Measurements from ENCODE around the gene CTLA4.

The CTLA4 gene

GRCh38 chr2:203867561-203868200, at the start of gene CTLA4:
CTLA4 (plus strand) TSS chr2:203867771; CDS start chr2:203867943, 172 bp downstream.
- H3K36me3 ChIP-seq (ENCODE audit: control insufficient read depth, insufficient read depth, low read length): no peaks in the 10 kb centered on the region
- H3K9me3 ChIP-seq (ENCODE audit: control insufficient read depth, insufficient read depth, low read length): no peaks in the 10 kb centered on the region
- H3K27me3 ChIP-seq (ENCODE audit: control insufficient read depth, insufficient read depth, low read length): no peaks in the 10 kb centered on the region
- H3K9ac ChIP-seq (ENCODE audit: low read depth, low read length): no peak within 1 kb of the TSS
- no peaks in the 10 kb centered on the region for H3K4me1 ChIP-seq (ENCODE audit: control insufficient read depth, insufficient read depth, low read length)
- no peak within 1 kb of the TSS for H3K4me3 ChIP-seq (ENCODE audit: low read depth, low read length)

DNA sequence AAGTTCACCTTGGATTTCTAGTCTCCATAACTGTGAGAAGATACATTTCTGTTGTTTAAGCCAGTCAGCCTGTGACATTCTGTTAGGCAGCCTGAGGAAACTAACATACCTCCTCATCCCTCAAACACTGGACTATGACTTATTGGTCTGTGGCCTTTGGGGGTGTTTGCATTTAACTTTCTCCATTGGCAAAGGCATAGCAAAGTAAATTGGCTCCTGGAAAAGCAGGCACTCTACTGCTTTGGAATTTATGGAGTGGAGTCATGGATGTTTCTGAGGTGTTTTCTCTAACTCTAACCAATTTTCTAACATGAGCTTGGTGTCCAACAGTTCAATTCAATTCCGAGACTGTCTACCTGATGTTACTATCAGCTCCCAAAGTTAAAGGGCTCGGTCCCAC, 48.9 kb upstream of the CTLA4 start:
- no peaks in the 10 kb centered on the region for H3K27me3 ChIP-seq (ENCODE audit: control insufficient read depth, insufficient read depth, low read length)
- H3K4me3 ChIP-seq (ENCODE audit: low read depth, low read length): no peak overlapping the region
- no peaks in the 10 kb centered on the region for H3K9me3 ChIP-seq (ENCODE audit: control insufficient read depth, insufficient read depth, low read length)
- no peak overlapping the region for H3K9ac ChIP-seq (ENCODE audit: low read depth, low read length)
- no peaks in the 10 kb centered on the region for H3K36me3 ChIP-seq (ENCODE audit: control insufficient read depth, insufficient read depth, low read length)
- H3K4me1 ChIP-seq (ENCODE audit: control insufficient read depth, insufficient read depth, low read length): no peaks in the 10 kb centered on the region

DNA sequence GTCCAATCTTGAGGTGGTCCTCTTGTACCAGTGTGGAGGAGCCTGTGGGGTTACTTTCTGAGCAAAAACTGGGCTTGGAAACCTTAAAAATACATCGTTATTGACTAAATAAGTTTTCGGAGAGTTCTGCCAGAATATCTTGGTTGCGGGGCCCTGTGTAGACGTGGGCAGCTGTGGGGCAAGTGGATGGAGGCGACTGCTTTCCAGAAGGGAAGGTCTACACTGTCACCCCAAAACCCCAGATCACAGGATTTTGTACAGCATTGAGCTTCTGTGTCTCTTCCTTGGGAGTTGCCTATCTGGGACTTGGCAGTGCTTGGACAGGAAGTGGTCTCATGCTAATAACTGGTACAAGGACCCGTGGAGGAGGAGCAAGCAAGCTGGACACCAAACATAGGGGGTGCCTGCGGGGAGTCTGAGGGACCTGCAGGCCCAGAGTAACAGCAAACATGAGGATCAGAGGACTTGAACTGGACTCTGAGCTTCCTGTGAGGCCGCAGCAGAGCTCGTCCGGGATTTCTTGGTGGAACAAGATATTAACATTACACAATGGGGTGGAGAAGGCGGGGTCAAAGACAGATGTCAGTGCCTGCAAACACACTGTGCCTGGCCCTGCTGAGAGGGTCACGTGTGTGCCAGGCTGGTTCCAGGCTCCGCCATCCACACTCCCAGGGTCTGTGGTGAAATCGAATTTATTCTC, 48.0 kb upstream of the CTLA4 start:
- H3K9ac ChIP-seq (ENCODE audit: low read depth, low read length): no peak overlapping the region
- no peaks in the 10 kb centered on the region for H3K27me3 ChIP-seq (ENCODE audit: control insufficient read depth, insufficient read depth, low read length)
- H3K4me3 ChIP-seq (ENCODE audit: low read depth, low read length): no peak overlapping the region
- H3K9me3 ChIP-seq (ENCODE audit: control insufficient read depth, insufficient read depth, low read length): no peaks in the 10 kb centered on the region
- no peaks in the 10 kb centered on the region for H3K4me1 ChIP-seq (ENCODE audit: control insufficient read depth, insufficient read depth, low read length)
- no peaks in the 10 kb centered on the region for H3K36me3 ChIP-seq (ENCODE audit: control insufficient read depth, insufficient read depth, low read length)

- Histone ChIP-seq H3K4me3 (ENCODE audit: low read depth, low read length) (no peak overlapping the region), H3K27me3 (ENCODE audit: control insufficient read depth, insufficient read depth, low read length) (no peaks in the 10 kb centered on the region), H3K36me3 (ENCODE audit: control insufficient read depth, insufficient read depth, low read length) (no peaks in the 10 kb centered on the region), H3K9me3 (ENCODE audit: control insufficient read depth, insufficient read depth, low read length) (no peaks in the 10 kb centered on the region), H3K4me1 (ENCODE audit: control insufficient read depth, insufficient read depth, low read length) (no peaks in the 10 kb centered on the region), H3K9ac (ENCODE audit: low read depth, low read length) (no peak overlapping the region)
Observed at GRCh38 chr2:203820969-203821368, 46.6 kb upstream of the CTLA4 start.

DNA sequence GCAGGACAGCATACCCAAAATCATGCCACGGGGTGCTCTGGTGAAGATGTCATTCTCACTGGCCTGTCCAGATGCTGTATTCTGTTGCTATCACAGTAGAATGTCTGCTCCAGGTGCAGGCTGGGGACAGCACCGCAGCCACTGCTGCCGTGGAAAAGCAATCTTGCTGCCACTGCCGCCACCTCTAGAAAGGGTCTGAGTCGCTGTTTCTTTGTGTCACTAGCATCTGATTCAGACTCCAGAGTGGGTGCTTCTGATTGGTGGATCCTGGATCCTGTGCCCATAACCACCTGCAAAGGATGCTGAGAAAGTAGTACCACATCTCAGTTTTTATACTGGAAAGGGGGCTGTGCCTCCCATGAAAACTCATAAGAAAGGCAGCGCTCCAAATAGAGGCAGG, 45.3 kb upstream of the CTLA4 start:
- Histone ChIP-seq H3K9me3 (ENCODE audit: control insufficient read depth, insufficient read depth, low read length) (no peaks in the 10 kb centered on the region), H3K36me3 (ENCODE audit: control insufficient read depth, insufficient read depth, low read length) (no peaks in the 10 kb centered on the region), H3K4me1 (ENCODE audit: control insufficient read depth, insufficient read depth, low read length) (no peaks in the 10 kb centered on the region), H3K27me3 (ENCODE audit: control insufficient read depth, insufficient read depth, low read length) (no peaks in the 10 kb centered on the region), H3K4me3 (ENCODE audit: low read depth, low read length) (no peak overlapping the region), H3K9ac (ENCODE audit: low read depth, low read length) (no peak overlapping the region)

DNA sequence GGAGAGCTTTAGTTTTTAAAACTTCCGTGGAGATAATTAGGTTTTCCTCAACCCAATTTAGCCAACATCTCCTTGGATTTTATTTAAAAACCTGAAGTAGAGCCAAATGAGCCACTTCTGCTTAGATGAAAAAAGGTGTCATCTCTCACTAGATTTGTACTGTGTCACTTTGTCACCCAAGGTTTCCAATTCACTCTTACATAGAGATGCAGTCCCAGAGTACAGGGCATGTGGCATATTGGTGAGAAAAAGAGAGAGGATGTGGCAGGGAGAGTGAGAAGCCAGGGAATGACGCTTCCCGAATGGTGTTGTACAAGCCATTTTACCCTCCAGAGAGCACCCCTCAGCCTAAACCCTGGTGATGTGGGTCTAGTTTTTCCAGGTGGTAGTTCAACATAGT, 44.4 kb upstream of the CTLA4 start:
- Histone ChIP-seq H3K36me3 (ENCODE audit: control insufficient read depth, insufficient read depth, low read length) (no peaks in the 10 kb centered on the region), H3K4me1 (ENCODE audit: control insufficient read depth, insufficient read depth, low read length) (no peaks in the 10 kb centered on the region), H3K9ac (ENCODE audit: low read depth, low read length) (no peak overlapping the region), H3K9me3 (ENCODE audit: control insufficient read depth, insufficient read depth, low read length) (no peaks in the 10 kb centered on the region), H3K4me3 (ENCODE audit: low read depth, low read length) (no peak overlapping the region), H3K27me3 (ENCODE audit: control insufficient read depth, insufficient read depth, low read length) (no peaks in the 10 kb centered on the region)

- Histone ChIP-seq H3K4me1 (ENCODE audit: control insufficient read depth, insufficient read depth, low read length) (no peaks in the 10 kb centered on the region), H3K4me3 (ENCODE audit: low read depth, low read length) (no peak overlapping the region), H3K9me3 (ENCODE audit: control insufficient read depth, insufficient read depth, low read length) (no peaks in the 10 kb centered on the region), H3K27me3 (ENCODE audit: control insufficient read depth, insufficient read depth, low read length) (no peaks in the 10 kb centered on the region), H3K36me3 (ENCODE audit: control insufficient read depth, insufficient read depth, low read length) (no peaks in the 10 kb centered on the region), H3K9ac (ENCODE audit: low read depth, low read length) (no peak overlapping the region)
Observed at GRCh38 chr2:203824057-203824456, 43.5 kb upstream of the CTLA4 start.

GRCh38 chr2:203824603-203825002, 43.0 kb upstream of the CTLA4 start:
- Histone ChIP-seq H3K9ac (ENCODE audit: low read depth, low read length) (no peak overlapping the region), H3K36me3 (ENCODE audit: control insufficient read depth, insufficient read depth, low read length) (no peaks in the 10 kb centered on the region), H3K9me3 (ENCODE audit: control insufficient read depth, insufficient read depth, low read length) (no peaks in the 10 kb centered on the region), H3K4me3 (ENCODE audit: low read depth, low read length) (no peak overlapping the region), H3K27me3 (ENCODE audit: control insufficient read depth, insufficient read depth, low read length) (no peaks in the 10 kb centered on the region), H3K4me1 (ENCODE audit: control insufficient read depth, insufficient read depth, low read length) (no peaks in the 10 kb centered on the region)

DNA sequence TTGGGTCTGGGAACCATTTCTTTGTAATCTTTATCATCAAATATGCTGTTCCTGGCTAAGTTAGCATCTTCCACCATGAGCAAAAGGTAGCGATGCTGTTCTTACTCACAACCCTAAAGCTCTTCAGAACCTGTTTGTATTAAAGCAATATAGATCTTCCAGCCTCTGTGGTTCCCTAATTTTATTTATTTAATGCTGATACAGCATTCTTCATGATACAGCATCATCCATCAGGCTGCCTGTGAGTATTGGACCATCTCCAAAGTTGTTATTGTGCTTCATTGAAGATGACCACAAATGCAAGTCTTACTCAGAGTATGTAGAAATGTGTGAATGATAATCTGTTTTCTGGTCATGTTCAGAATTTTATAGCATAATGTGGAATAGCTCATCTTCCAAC, 40.9 kb upstream of the CTLA4 start:
- H3K4me1 ChIP-seq (ENCODE audit: control insufficient read depth, insufficient read depth, low read length): no peaks in the 10 kb centered on the region
- no peaks in the 10 kb centered on the region for H3K27me3 ChIP-seq (ENCODE audit: control insufficient read depth, insufficient read depth, low read length)
- no peaks in the 10 kb centered on the region for H3K36me3 ChIP-seq (ENCODE audit: control insufficient read depth, insufficient read depth, low read length)
- no peaks in the 10 kb centered on the region for H3K9me3 ChIP-seq (ENCODE audit: control insufficient read depth, insufficient read depth, low read length)
- H3K9ac ChIP-seq (ENCODE audit: low read depth, low read length): no peak overlapping the region
- H3K4me3 ChIP-seq (ENCODE audit: low read depth, low read length): no peak overlapping the region

DNA sequence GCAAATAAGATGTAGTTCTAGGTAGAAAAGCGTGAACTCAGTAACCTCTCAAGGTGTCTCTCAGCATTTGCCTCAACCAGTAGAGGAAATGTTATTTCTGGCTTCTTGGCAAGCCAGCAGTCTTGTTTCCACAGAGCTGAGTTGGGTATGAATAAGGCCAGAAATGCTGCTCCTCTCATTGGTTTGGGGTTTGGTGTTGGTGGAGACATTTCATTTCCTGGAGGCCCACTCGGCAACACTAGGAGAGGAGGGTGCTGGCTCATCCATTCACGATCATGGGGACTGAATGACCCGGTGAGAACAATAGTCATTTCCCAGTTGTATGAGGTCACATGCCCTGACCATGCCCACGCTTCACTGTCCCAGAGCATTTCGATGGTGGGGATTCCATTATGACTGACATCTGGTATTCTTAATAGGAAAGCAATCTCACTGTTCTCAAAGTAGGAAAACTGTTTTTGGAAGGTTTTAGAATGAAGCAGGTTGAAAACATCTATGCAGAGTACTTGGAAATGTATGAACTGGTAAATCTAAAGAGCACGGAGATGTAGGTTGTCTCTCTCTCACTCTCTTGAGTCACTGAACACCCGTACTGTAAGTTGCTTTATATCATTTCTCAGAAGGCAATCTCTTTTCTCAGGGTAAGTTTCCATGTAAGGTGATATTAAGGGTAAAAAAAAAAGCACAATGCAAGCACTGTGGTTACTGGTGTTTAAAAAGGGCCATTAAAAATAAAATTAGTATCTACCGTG, 37.1 kb upstream of the CTLA4 start:
- Histone ChIP-seq H3K4me3 (ENCODE audit: low read depth, low read length) (no peak overlapping the region), H3K9me3 (ENCODE audit: control insufficient read depth, insufficient read depth, low read length) (no peaks in the 10 kb centered on the region), H3K4me1 (ENCODE audit: control insufficient read depth, insufficient read depth, low read length) (no peaks in the 10 kb centered on the region), H3K9ac (ENCODE audit: low read depth, low read length) (no peak overlapping the region), H3K27me3 (ENCODE audit: control insufficient read depth, insufficient read depth, low read length) (no peaks in the 10 kb centered on the region), H3K36me3 (ENCODE audit: control insufficient read depth, insufficient read depth, low read length) (no peaks in the 10 kb centered on the region)

GRCh38 chr2:203835420-203835819, 32.2 kb upstream of the CTLA4 start:
- Histone ChIP-seq H3K4me3 (ENCODE audit: low read depth, low read length) (no peak overlapping the region), H3K27me3 (ENCODE audit: control insufficient read depth, insufficient read depth, low read length) (no peaks in the 10 kb centered on the region), H3K9me3 (ENCODE audit: control insufficient read depth, insufficient read depth, low read length) (no peaks in the 10 kb centered on the region), H3K36me3 (ENCODE audit: control insufficient read depth, insufficient read depth, low read length) (no peaks in the 10 kb centered on the region), H3K4me1 (ENCODE audit: control insufficient read depth, insufficient read depth, low read length) (no peaks in the 10 kb centered on the region), H3K9ac (ENCODE audit: low read depth, low read length) (no peak overlapping the region)

Data from iPS-15b (cell line).